ENCODE results near the gene MYO1H.

MYO1H gene

DNA sequence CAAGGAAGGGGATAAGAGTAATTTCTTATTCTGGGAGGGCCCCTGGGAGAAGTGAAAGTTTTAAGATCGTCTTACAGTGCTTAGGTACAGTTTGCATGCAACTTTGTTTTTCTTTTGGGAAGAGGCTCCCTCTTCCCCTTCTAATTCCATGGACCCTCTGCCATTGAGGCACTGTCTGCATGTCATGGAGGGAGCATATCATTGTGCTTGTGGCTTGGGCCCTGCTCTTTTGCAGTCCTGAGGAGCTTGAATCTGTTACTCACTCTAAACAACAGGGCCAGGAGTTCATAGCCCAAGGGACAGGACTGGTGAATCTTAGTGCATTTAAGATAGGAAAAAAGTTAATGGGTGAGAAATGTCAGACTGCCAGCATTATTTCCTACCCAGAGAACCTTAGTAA is 132.1 kb downstream of the MYO1H start:
- Mint-ChIP-seq H3K27me3 (no peaks in the 10 kb centered on the region), H3K36me3 (peaks cover 4% of the 10 kb centered on the region), H3K27ac (no peak overlapping the region), H3K9me3 (no peaks in the 10 kb centered on the region), H3K4me3 (no peak overlapping the region), H3K4me1 (peaks cover 32% of the 10 kb centered on the region)

DNA sequence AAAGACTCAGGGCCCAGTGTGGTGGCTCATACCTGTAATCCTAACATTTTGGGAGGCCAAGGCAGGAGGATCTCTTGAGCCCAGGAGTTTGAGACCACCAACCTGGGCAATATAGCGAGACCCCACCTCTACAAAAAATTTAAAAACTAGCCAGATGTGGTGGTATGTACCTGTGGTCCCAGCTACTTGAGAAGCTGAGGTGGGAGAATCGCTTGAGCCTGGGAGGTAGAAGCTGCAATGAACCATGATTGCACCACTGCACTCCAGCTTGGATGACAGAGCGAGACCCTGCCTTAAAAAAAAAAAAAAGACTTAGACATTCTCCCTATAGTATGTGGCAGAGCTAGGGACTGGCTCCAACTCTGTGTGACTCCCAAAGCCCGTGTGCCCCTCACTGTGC is 132.7 kb downstream of the MYO1H start:
- H3K36me3 Mint-ChIP-seq = peaks cover 4% of the 10 kb centered on the region
- H3K4me1 Mint-ChIP-seq = peaks cover 30% of the 10 kb centered on the region
- H3K27ac Mint-ChIP-seq = no peak overlapping the region
- no peaks in the 10 kb centered on the region for H3K9me3 Mint-ChIP-seq
- H3K27me3 Mint-ChIP-seq = no peaks in the 10 kb centered on the region
- no peak overlapping the region for H3K4me3 Mint-ChIP-seq

- no peaks in the 10 kb centered on the region for H3K27me3 Mint-ChIP-seq
- no peaks in the 10 kb centered on the region for H3K9me3 Mint-ChIP-seq
- H3K27ac Mint-ChIP-seq = no peak overlapping the region
- H3K36me3 Mint-ChIP-seq = peaks cover 6% of the 10 kb centered on the region
- no peak overlapping the region for H3K4me3 Mint-ChIP-seq
- H3K4me1 Mint-ChIP-seq = peaks cover 15% of the 10 kb centered on the region
These were observed 134.2 kb downstream of the MYO1H start for GRCh38 chr12:109481863-109482262.

DNA sequence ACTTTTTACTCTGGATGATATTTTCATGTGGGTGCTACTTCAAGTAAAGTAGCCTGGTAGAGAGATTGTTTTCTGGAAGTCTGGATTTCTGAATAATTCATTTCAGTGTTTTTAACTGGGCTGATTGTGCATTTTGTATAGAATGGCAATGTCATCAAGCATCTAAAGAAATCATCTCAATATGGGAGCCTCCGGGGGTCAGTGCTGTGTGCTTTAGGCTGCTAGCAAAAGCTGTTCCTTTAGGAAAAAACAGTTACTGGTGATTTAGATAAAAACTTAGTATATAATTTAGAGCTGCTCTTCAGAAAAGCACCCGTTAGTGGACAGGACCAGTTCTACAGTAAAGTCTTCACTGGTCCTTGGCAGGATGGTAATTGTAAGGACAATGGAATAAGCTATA is 134.8 kb downstream of the MYO1H start:
- Mint-ChIP-seq H3K4me1 (peaks cover 14% of the 10 kb centered on the region), H3K27me3 (no peaks in the 10 kb centered on the region), H3K27ac (no peak overlapping the region), H3K4me3 (no peak overlapping the region), H3K36me3 (peaks cover 6% of the 10 kb centered on the region), H3K9me3 (no peaks in the 10 kb centered on the region)

GRCh38 chr12:109482894-109483293 is 135.2 kb downstream of the MYO1H start:
- Mint-ChIP-seq H3K36me3 (peaks cover 6% of the 10 kb centered on the region), H3K27ac (no peak overlapping the region), H3K9me3 (no peaks in the 10 kb centered on the region)

GRCh38 chr12:109483346-109483745 is 135.6 kb downstream of the MYO1H start:
- Mint-ChIP-seq H3K36me3 (peaks cover 6% of the 10 kb centered on the region), H3K4me3 (no peak overlapping the region), H3K27ac (no peak overlapping the region), H3K27me3 (no peaks in the 10 kb centered on the region), H3K4me1 (peaks cover 14% of the 10 kb centered on the region), H3K9me3 (no peaks in the 10 kb centered on the region)

More at GRCh38 chr12:109482894-109483293, 135.2 kb downstream of the MYO1H start:
- peaks cover 14% of the 10 kb centered on the region for H3K4me1 Mint-ChIP-seq
- no peaks in the 10 kb centered on the region for H3K27me3 Mint-ChIP-seq
- no peak overlapping the region for H3K4me3 Mint-ChIP-seq

DNA sequence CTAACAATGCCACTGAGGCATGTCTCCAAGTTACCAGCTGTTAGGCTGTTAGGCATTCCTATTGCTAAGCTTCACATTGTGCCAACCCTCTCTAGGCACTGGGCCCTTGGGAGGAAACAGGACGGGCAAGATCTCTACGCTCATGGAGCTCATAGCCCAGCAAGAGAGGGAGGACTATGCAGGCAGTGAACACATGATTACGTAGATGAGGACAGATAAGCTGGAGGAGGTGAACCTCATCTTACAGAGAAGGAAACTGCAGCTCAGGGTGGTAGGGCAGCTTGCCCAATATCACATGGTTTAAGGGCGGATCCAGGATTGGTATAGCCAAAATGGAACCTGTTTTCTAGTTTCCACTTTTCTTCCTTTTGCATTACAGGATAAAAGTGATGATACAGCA is 137.5 kb downstream of the MYO1H start:
- Mint-ChIP-seq H3K9me3 (no peaks in the 10 kb centered on the region), H3K4me3 (no peak overlapping the region), H3K4me1 (no peaks in the 10 kb centered on the region), H3K27ac (no peak overlapping the region), H3K27me3 (no peaks in the 10 kb centered on the region), H3K36me3 (peaks cover 10% of the 10 kb centered on the region)

DNA sequence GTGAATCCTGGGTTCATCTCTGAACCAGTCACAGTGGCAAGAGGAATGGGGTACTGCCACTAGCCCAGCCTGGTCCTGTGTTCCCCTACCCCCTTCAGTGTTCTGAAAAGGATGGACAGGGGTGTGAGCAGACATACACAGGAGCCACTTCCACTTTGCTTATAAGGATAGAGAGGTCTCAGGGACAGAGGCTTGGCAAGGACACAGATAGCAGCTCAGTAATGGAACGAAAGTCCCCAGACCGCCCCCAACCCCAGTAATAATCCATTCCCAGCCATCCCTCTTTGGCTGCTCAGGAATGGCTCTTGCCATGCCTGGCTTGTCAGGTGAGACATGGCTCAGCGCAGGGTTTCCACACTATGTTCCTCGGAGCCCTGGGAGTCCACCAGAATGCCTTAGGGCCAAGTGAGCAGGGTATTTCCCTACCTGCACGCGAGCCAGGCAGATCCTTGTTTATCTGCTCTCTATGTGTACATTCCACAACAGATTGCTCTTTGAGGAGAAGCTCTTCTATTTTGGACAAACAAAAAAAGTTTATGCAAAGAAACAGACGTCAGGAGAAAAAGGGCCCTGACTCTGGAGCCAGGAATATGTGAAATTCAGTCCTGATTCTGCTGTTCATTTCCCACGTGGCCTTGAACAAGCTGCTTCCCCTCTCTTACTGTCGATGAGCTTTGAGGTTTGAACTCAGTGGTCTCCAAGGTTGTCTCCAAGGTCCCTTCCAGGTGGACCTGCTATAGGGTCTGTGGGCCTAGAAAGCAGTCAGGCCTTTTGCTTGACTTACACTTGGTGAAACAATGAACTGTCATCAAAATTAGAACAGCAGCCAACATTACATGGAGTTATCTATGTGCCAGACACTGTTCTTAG is 139.7 kb downstream of the MYO1H start:
- Mint-ChIP-seq H3K27me3 (no peaks in the 10 kb centered on the region), H3K27ac (no peak overlapping the region), H3K4me1 (no peaks in the 10 kb centered on the region), H3K36me3 (peaks cover 10% of the 10 kb centered on the region), H3K9me3 (no peaks in the 10 kb centered on the region), H3K4me3 (no peak overlapping the region)

- no peak overlapping the region for H3K4me3 Mint-ChIP-seq
- no peaks in the 10 kb centered on the region for H3K4me1 Mint-ChIP-seq
- H3K36me3 Mint-ChIP-seq = peaks cover 10% of the 10 kb centered on the region
- H3K27me3 Mint-ChIP-seq = no peaks in the 10 kb centered on the region
- H3K27ac Mint-ChIP-seq = no peak overlapping the region
- no peaks in the 10 kb centered on the region for H3K9me3 Mint-ChIP-seq
These were observed 140.5 kb downstream of the MYO1H start for GRCh38 chr12:109488051-109488665.

DNA sequence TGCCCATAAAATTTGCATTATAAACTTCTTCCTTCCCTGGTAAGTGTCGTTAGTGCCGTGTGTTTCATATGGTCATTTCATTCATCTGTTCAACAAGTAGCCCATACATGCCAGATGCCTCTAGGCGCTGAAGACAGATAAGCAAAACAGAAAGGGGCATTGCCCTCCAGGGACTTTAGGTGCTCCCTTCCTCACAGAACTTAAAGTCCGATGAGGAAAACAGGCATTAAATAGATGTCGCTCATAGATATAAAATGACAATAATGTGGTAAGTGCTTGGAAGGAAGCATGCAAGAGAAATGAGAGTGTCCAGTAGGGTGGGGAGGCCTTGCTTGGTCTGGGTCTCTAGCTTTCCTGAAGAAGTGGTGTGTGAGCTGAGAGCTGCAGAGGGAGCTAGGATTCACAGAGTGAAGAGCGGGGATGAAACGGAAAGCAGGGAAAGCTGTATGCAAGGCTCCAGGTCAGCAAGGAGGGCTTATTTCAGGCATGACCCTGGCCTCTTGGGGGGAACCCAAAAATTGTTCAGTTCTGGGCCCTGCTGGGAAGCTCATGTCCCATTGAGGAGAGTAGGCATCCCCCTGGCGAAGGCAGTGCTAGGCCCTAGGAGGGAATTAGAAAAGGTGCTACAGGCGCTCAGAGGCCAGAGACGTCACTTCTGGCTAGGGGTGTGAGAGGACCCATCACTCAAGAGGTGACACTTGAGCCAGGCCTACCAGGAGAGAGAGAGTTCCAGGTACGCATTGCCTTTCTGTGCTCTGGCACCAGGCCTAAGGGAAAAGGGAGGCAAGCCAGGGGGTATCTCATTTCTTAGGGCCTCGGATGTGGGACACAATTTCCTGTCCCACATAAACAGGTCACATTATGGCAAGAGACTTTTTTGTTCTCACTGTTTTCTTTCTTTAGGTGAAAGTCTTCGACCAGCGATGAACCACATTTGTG is 141.6 kb downstream of the MYO1H start:
- Mint-ChIP-seq H3K9me3 (no peaks in the 10 kb centered on the region), H3K4me1 (no peaks in the 10 kb centered on the region), H3K36me3 (peaks cover 6% of the 10 kb centered on the region), H3K27ac (no peak overlapping the region), H3K27me3 (no peaks in the 10 kb centered on the region), H3K4me3 (no peak overlapping the region)

DNA sequence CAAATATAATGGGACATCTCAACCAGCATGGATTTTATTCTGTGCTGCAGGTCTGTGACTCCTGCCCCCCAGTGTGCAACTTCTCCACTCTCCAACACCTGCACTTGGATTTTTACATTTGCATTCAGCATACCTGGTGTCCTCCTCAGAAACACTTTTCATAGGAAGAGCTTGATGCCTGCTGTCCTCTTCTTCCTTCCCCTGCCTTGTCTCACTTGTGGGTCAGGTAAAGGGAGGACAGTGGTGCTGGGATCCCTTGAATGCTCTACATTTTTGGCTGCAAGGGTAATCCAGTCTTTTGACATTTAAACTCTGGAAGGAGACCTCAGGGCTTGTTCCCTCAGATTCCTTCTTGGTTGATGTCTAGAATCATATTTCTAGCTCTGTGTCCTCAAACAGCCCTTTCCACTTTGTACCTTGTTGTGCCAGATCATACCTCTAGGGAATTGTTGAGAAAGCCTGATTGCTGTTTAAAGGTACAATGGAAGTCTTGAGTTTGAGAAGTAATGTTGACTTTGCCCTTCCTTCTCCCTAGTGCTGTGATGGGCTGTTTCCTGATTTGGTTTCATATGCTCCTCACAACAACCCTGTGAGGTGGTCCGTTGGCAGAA is 142.4 kb downstream of the MYO1H start:
- Mint-ChIP-seq H3K27me3 (no peaks in the 10 kb centered on the region), H3K4me1 (no peaks in the 10 kb centered on the region), H3K4me3 (no peak overlapping the region), H3K36me3 (peaks cover 9% of the 10 kb centered on the region), H3K9me3 (no peaks in the 10 kb centered on the region), H3K27ac (no peak overlapping the region)

GRCh38 chr12:109491671-109492070 is 144.0 kb downstream of the MYO1H start:
- Mint-ChIP-seq H3K4me1 (no peaks in the 10 kb centered on the region), H3K36me3 (peaks cover 16% of the 10 kb centered on the region), H3K4me3 (no peak overlapping the region), H3K27me3 (no peaks in the 10 kb centered on the region), H3K9me3 (no peaks in the 10 kb centered on the region), H3K27ac (no peak overlapping the region)

DNA sequence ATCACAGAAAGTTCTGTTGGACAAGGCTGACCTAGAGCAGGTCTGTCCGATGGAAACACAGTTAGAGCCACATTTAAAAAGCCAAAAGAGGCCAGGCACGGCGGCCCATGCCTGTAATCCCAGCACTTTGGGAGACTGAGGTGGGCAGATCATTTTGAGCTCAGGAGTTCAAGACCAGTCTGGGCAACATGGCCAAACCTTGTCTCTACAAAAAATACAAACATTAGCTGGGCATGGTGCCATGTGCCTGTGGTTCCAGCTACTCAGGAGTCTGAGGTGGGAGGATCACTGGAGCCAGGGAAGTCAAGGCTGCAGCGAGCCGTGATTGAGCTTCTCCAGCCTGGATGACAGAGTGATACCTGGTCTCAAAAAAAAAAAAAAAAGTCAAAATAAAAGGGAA is 144.7 kb downstream of the MYO1H start:
- Mint-ChIP-seq H3K4me1 (no peaks in the 10 kb centered on the region), H3K9me3 (no peaks in the 10 kb centered on the region), H3K36me3 (peaks cover 16% of the 10 kb centered on the region), H3K4me3 (no peak overlapping the region), H3K27ac (no peak overlapping the region), H3K27me3 (no peaks in the 10 kb centered on the region)

DNA sequence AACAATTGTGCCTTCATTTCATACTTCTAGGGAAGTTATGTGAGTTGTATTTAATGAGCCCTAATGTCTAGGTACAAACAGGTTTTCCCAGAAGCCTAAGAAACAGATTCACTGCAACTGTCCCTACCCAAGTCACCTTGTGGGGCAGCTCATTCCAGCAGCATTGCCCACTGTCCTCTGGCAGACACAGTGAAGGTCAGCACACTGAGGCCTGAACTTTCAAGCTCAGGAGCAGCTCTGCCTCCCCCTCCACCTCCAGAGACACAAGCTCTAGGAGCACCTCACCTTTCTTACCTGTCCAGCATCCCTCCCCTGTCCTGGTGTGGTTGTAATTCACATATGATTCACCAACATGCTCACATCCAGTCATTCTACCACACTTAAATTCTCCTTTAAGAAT is 145.4 kb downstream of the MYO1H start:
- H3K36me3 Mint-ChIP-seq = peaks cover 18% of the 10 kb centered on the region
- H3K9me3 Mint-ChIP-seq = no peaks in the 10 kb centered on the region
- H3K27ac Mint-ChIP-seq = no peak overlapping the region
- H3K4me1 Mint-ChIP-seq = no peaks in the 10 kb centered on the region
- no peaks in the 10 kb centered on the region for H3K27me3 Mint-ChIP-seq
- H3K4me3 Mint-ChIP-seq = no peak overlapping the region

DNA sequence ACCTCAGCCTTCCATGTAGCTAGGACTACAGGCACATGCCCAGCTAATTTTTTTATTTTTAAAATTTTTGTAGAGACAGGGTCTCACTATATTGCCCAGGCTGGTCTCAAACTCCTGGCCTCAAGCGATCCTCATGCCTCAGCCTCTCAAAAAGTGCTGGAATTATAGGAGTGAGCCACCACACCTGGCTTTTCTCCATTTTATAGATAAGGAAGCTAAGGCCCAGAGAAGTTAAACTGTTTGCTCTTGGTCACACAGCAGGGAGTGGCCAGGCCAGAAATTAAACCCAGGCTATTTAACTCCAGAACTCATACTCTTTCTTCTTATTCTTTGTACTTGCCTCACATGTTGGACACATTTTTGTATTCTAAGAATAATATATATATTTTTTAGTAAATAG is 146.2 kb downstream of the MYO1H start:
- peaks cover 21% of the 10 kb centered on the region for H3K36me3 Mint-ChIP-seq
- no peaks in the 10 kb centered on the region for H3K4me1 Mint-ChIP-seq
- no peaks in the 10 kb centered on the region for H3K27me3 Mint-ChIP-seq
- no peak overlapping the region for H3K27ac Mint-ChIP-seq
- H3K9me3 Mint-ChIP-seq = no peaks in the 10 kb centered on the region
- H3K4me3 Mint-ChIP-seq = no peak overlapping the region

Data from activated naive CD4-positive, alpha-beta T cell treated with anti-CD3 and anti-CD28 coated beads, Interleukin-2, amount 50 U/mL, for 24 hours (primary cell).